Activated CD4-positive, CD25-positive, alpha-beta regulatory T cell treated with anti-CD3 and anti-CD28 coated beads, Interleukin-2, amount 50 U/mL, for 24 hours (primary cell): ENCODE data around the gene SORBS2.
"Not testable (repeated sequence)": the region's sequence is repeated elsewhere in the genome, so short reads cannot be mapped to it uniquely, and the experiment has no call there.

Experiments used
- ATAC-seq, 2 donors: fragments of 150-1000 bp; cut with Tn5 transposase; one replicate each; pipeline ENCODE4 v1.10.0; 2021; ENCODE audit warnings: mild to moderate bottlenecking in 1 of 2, moderate library complexity in 1 of 2

The SORBS2 gene

GRCh38 chr4:185735866-185736400 lies 76.1 kb downstream of the SORBS2 start:
- no peak for ATAC-seq

GRCh38 chr4:185734930-185735329 lies 77.1 kb downstream of the SORBS2 start:
- no peak for ATAC-seq

DNA sequence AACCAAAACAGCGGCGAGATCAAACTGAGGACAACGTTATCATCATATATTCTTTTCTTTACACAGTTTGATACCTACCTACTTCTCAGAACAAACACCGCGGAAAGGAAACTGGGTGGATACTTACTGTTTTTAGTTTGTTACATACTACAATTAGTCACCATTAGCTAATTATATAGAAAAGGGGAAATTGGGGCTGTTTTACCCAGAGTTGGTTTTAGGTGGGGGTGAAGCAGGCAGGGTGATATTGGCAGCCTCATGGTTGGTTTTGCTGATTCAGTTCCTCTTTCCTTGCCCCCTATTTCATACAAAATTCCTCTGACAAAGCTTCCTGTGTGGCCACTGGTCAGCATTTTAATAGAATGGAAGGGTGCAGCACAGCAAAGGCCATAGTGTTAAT lies 77.8 kb downstream of the SORBS2 start:
- ATAC-seq = no peak

DNA sequence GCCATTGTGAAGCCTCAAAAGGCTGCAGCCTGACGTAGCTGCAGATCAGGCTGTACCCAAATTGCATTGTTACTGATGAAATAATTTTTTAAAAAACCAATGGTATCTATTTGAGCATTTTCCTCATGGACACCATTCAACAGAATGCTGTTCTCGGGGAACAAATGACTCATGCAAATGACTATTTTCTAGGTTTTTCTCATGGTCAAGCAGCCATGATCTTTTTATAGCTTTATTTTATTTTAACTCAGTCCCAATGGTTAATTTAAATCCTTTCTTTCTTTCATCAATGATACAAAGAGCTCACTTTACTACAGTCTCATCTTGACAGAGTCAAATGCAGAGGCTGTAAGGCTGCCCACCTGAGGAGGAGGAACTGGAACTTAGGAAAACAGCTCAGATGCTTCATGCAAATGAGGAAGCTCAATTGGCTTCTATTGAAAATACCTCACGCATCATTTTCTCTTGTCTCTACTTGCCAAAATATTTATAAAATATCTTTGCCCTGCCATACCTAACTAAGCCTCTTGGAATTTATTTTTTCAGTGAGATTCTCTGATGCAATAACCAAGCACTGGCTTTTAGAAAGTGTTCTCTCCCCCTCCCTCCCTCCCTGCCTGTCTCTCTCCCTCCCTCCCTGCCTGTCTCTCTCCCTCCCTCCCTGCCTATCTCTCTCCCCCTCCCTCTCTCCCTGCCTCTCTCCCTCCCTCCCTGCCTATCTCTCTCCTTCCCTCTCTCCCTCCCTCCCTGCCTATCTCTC lies 81.0 kb downstream of the SORBS2 start:
- ATAC-seq = no peak

GRCh38 chr4:185730387-185730786 lies 81.6 kb downstream of the SORBS2 start:
- ATAC-seq = no peak

GRCh38 chr4:185729391-185729804 lies 82.6 kb downstream of the SORBS2 start:
- no peak for ATAC-seq

DNA sequence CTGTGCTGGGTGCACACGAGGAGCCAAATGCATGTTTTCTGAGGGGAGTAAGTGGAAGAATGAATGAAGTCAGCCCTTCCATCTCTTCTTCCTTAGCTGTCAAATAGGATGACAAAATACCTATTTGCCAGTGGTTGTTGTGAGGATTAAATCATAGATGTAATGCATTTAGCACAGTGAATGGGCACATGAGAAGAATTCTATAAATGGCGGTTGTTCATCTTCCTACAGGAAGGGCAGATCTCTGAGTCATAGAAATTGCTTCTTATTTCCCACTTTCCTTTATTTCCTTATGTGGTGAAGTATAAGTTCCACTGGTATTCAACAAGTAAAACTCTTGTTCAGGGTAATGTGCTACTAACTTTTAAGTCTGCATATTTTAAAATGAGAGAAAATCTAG lies 83.1 kb downstream of the SORBS2 start:
- ATAC-seq = no peak

GRCh38 chr4:185726931-185727330 lies 85.1 kb downstream of the SORBS2 start:
- ATAC-seq = no peak

DNA sequence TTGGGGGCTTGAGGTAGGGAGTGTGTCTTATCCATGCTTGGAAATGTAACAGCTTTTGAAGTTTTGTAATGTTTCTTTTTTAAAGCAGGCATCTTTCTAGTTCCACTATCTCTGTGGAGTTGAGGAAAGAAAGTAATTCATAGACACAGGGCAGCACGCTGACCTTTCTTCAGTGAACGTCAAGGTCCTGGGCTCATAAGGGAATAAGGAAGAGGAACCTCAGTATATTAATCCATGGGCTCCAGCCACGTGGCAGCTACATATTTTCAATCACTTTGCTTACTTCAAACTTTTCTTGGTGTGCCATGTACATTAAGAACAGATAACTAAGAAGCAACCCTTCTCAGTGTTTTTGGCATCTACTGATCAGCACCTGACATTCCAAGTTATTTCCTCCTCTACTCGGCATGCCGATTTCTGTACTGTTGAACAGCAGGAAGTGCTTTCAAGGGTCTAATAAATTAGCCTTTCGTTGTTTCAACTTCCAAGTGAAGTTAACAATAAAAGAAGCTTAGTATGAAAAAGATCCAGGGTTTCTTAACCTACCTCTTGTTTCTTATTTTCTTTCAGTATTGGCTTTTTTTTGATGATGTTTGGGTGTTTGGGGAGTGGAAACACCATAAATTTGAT lies 88.2 kb downstream of the SORBS2 start:
- no peak for ATAC-seq

DNA sequence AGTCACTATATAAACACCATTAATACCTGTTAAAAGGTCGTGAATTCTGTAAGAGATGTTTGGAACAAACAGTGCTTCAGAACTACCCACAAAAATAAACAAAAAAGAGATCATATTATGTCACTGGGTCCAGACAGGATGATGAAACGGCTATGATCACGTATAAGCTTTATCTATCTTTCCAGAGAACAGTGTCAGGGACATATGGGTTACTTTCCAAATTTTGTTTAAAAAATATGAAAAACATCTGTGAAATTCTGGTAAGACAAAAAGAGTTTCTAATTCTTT lies 90.0 kb downstream of the SORBS2 start:
- no peak for ATAC-seq

GRCh38 chr4:185721190-185722028 lies 90.6 kb downstream of the SORBS2 start:
- no peak for ATAC-seq

GRCh38 chr4:185719500-185719858 lies 92.5 kb downstream of the SORBS2 start:
- no peak for ATAC-seq

- ATAC-seq = no peak
Measured at GRCh38 chr4:185718578-185719499, 93.2 kb downstream of the SORBS2 start.

GRCh38 chr4:185717377-185717741 lies 94.6 kb downstream of the SORBS2 start:
- no peak for ATAC-seq

- ATAC-seq = no peak
Measured at GRCh38 chr4:185716577-185717376, 95.2 kb downstream of the SORBS2 start.

DNA sequence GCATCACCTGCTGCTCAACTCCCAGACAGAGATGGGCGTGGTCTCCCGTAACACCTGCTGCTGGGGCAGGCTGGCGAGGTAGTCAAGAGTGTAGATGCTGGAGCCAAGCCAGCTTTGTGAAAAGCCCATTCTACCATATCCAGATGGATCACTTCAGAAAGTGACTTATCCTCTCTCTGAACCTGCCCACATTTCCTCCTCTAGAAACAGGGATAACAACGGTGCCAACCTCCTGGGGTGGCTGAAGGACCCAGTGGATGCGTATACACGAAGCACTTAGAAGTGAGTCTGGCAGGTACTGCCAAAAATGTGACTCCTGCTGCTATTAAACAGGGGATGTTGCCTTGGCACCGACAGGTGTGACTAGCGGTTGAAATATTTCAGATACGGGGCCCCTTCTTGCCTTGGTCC lies 95.8 kb downstream of the SORBS2 start:
- no peak for ATAC-seq

GRCh38 chr4:185714524-185714923 lies 97.5 kb downstream of the SORBS2 start:
- not testable (repeated sequence) for ATAC-seq

GRCh38 chr4:185713731-185714130 lies 98.3 kb downstream of the SORBS2 start:
- no peak for ATAC-seq

GRCh38 chr4:185713272-185713671 lies 98.7 kb downstream of the SORBS2 start:
- no peak for ATAC-seq

- ATAC-seq = no peak
Measured at GRCh38 chr4:185712350-185713024, 99.5 kb downstream of the SORBS2 start.

- ATAC-seq = no peak
Measured at GRCh38 chr4:185711726-185712125, 100.3 kb downstream of the SORBS2 start.
